ENCODE results near the gene UAP1L1.

- TF ChIP-seq YY1 (IDR thresholded peaks at IDR 0.05; ENCODE audit: insufficient read depth, insufficient read length) (no peak), ZNF274 (IDR thresholded peaks at IDR 0.05; ENCODE audit: low read depth, low read length) (no peak)
These were observed 19.8 kb upstream of the UAP1L1 start for GRCh38 chr9:137057545-137057944.

Data from NT2/D1 (cell line).